Loucy (cell line): ENCODE results near the gene ZBTB2.

Experiments
- H2AFZ ChIP-seq: fragments of 200-600 bp; sonication (generic); 2 replicates; pipeline ENCODE4 v1.6.0; 2016; ENCODE audit warnings: antibody characterized with exemption, mild to moderate bottlenecking, low read length, moderate library complexity
- H3F3A ChIP-seq: fragments of 200-600 bp; 2 replicates; pipeline ENCODE4 v1.6.0; 2016; ENCODE audit warnings: antibody characterized with exemption, low read depth, mild to moderate bottlenecking
- H3K27me3 ChIP-seq: fragments of 200-600 bp; sonication (generic); 2 replicates; pipeline ENCODE4 v1.6.1; 2014; ENCODE audit warnings: low read length, mild to moderate bottlenecking; ENCODE audit not compliant: insufficient read depth, poor library complexity, severe bottlenecking
- H3K36me3 ChIP-seq: fragments of 200-600 bp; sonication (generic); 2 replicates; pipeline ENCODE4 v1.6.1; 2016; ENCODE audit warnings: low read length; ENCODE audit not compliant: insufficient read depth
- H3K4me1 ChIP-seq: fragments of 200-600 bp; sonication (generic); 2 replicates; pipeline ENCODE4 v1.5.1; 2014; ENCODE audit warnings: low read length, mild to moderate bottlenecking; ENCODE audit not compliant: insufficient read depth, poor library complexity, severe bottlenecking
- H3K4me2 ChIP-seq: fragments of 200-600 bp; sonication (generic); 2 replicates; pipeline ENCODE4 v1.6.0; 2014; ENCODE audit warnings: antibody characterized with exemption, low read length, low read depth, mild to moderate bottlenecking; ENCODE audit not compliant: poor library complexity, severe bottlenecking
- H3K4me3 ChIP-seq: fragments of 200-600 bp; sonication (generic); 2 replicates; pipeline ENCODE4 v1.5.1; 2014; ENCODE audit warnings: low read length, mild to moderate bottlenecking, mixed read lengths; ENCODE audit not compliant: poor library complexity, severe bottlenecking
- H3K79me2 ChIP-seq: fragments of 200-600 bp; sonication (generic); 2 replicates; pipeline ENCODE4 v1.6.1; 2014; ENCODE audit warnings: low read length; ENCODE audit not compliant: insufficient read depth
- H3K9ac ChIP-seq: fragments of 200-600 bp; sonication (generic); 2 replicates; pipeline ENCODE4 v1.6.0; 2014; ENCODE audit warnings: mild to moderate bottlenecking, low read depth, low read length, moderate library complexity; ENCODE audit not compliant: poor library complexity, severe bottlenecking
- H3K9me2 ChIP-seq: fragments of 200-600 bp; sonication (generic); replicated peaks from 2 replicates; pipeline ENCODE4 v1.6.1; 2016; ENCODE audit warnings: low read depth, low read length, mixed read lengths
- H3K9me3 ChIP-seq: fragments of 200-600 bp; sonication (generic); 2 replicates; pipeline ENCODE4 v1.6.1; 2014; ENCODE audit warnings: mild to moderate bottlenecking, antibody characterized with exemption, low read length, low read depth; ENCODE audit not compliant: insufficient read depth
- H4K20me1 ChIP-seq: fragments of 200-600 bp; sonication (generic); 2 replicates; pipeline ENCODE4 v1.6.0; 2014; ENCODE audit warnings: antibody characterized with exemption, low read length, mild to moderate bottlenecking; ENCODE audit not compliant: insufficient read depth, poor library complexity, severe bottlenecking
- CTCF ChIP-seq: fragments of 200-600 bp; sonication (generic); conservative IDR thresholded peaks from 2 replicates; pipeline ENCODE4 v1.5.1; 2014; ENCODE audit warnings: mild to moderate bottlenecking, antibody characterized with exemption, low read length
- EZH2phosphoT487 ChIP-seq: fragments of 200-600 bp; IDR thresholded peaks from 2 replicates; pipeline ENCODE4 v1.6.1; 2018; ENCODE audit warnings: antibody characterized with exemption, mild to moderate bottlenecking, moderate library complexity, borderline replicate concordance

Gene ZBTB2

DNA sequence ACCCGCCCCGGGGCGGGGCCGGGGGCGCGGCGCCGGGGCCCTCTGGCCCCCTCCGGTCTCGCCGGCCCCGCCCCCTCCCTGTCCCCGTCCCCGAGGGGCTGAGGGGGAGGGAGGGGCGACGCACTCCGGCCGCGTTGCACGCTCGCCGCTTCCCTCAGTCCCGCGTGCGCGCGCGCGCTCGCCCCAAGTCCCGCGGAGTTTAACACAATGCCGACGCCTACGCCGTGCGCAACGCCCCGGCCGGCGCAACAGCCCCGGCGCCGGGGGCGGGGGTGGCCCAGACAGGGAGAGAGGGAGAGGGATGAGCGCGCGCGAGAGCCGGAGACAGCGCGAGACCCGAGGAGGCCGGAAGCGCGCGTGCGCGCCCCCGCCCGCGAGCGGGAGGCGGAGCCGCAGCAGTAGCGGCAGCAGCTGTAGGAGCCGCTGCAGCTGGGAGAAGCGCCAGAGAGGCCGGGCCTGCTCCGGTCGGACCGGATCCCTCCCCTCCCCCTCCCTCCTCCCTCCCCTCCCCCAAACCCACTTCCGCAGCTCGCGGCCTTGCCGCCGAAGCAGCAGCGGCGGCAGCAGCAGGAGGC, 996 bp downstream of the ZBTB2 start:
- peaks cover 42% of the 10 kb centered on the region for H3K4me1 ChIP-seq
- H3K36me3 ChIP-seq = no peaks in the 10 kb centered on the region
- no peaks in the 10 kb centered on the region for H3K9me2 ChIP-seq
- H3K4me2 ChIP-seq = no peak overlapping the region
- H2AFZ ChIP-seq = no peak overlapping the region; the same call in 1 of the 2 replicates
- H3K9ac ChIP-seq = peak overlapping the region; percentile 89
- H3F3A ChIP-seq = peaks cover 10% of the 10 kb centered on the region
- no peaks in the 10 kb centered on the region for H3K9me3 ChIP-seq
- peaks cover 4% of the 10 kb centered on the region for H3K27me3 ChIP-seq
- H4K20me1 ChIP-seq = peaks cover 41% of the 10 kb centered on the region
- peaks cover 77% of the 10 kb centered on the region for H3K79me2 ChIP-seq
- TF ChIP-seq EZH2phosphoT487 = no peak
- TF ChIP-seq CTCF = no peak
- H3K4me3 ChIP-seq = peak overlapping the region; percentile 89

- Histone ChIP-seq H3K4me1 (peaks cover 41% of the 10 kb centered on the region), H3K36me3 (no peaks in the 10 kb centered on the region), H3K9ac (peak overlapping the region; percentile 89), H3K27me3 (peaks cover 4% of the 10 kb centered on the region), H3K4me3 (peak overlapping the region; percentile 89), H3F3A (peaks cover 10% of the 10 kb centered on the region), H3K79me2 (peaks cover 77% of the 10 kb centered on the region), H4K20me1 (peaks cover 35% of the 10 kb centered on the region), H2AFZ (peak overlapping the region; percentile 67), H3K9me2 (no peaks in the 10 kb centered on the region), H3K4me2 (peak overlapping the region; percentile 79), H3K9me3 (no peaks in the 10 kb centered on the region)
- TF ChIP-seq CTCF (no peak), EZH2phosphoT487 (no peak)
Observed at GRCh38 chr6:151389618-151390275, 1.6 kb downstream of the ZBTB2 start.

- no peaks in the 10 kb centered on the region for H3K36me3 ChIP-seq
- peaks cover 77% of the 10 kb centered on the region for H3K79me2 ChIP-seq
- H3K27me3 ChIP-seq = peaks cover 4% of the 10 kb centered on the region
- H3K4me2 ChIP-seq = peak overlapping the region; percentile 79
- TF ChIP-seq EZH2phosphoT487 (no peak), CTCF (no peak)
- H4K20me1 ChIP-seq = peaks cover 30% of the 10 kb centered on the region
- H3K4me1 ChIP-seq = peaks cover 36% of the 10 kb centered on the region
- H3K9me2 ChIP-seq = no peaks in the 10 kb centered on the region
- H3K4me3 ChIP-seq = peak overlapping the region; percentile 89
- H3K9ac ChIP-seq = peak overlapping the region; percentile 89
- H2AFZ ChIP-seq = peak overlapping the region; percentile 67
- H3F3A ChIP-seq = peaks cover 10% of the 10 kb centered on the region
- no peaks in the 10 kb centered on the region for H3K9me3 ChIP-seq
Observed at GRCh38 chr6:151388997-151389617, 2.3 kb downstream of the ZBTB2 start.
